ENCODE results near the gene KIF6. TPM values are rescaled to one million over a fixed set of nuclear protein-coding genes. Genes with fewer than 3 reads are reported as not detected.
"Not testable (repeated sequence)": the region's sequence is repeated elsewhere in the genome, so short reads cannot be mapped to it uniquely, and the experiment has no call there.

KIF6 gene
- total RNA-seq, 1 donor from 2014 or later: 2.0 TPM

DNA sequence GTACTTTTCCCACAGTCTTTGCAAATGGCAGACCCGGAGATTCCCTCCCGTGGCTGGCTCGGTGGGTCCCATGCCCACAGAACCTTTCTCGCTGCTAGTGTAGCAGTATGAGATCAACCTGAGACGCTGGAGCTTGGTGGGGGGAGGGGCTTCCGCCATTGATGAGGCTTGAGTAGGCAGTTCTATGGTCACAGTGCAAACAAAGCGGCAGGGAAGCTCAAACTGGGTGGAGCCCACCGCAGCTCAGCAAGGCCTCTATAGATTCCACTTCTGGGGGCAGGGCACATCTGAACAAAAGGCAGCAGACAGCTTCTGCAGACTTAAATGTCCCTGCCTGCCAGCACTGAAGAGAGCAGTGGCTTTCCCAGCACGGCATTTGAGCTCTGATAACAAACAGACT is 216.7 kb downstream of the KIF6 start:
- Histone ChIP-seq H4K20me1 (ENCODE audit: insufficient read depth, low read length) (no peaks in the 10 kb centered on the region), H3K4me1 (ENCODE audit: insufficient read depth, low read length) (no peaks in the 10 kb centered on the region), H3K4me2 (ENCODE audit: low read length) (no peak overlapping the region), H3K4me3 (ENCODE audit: insufficient read depth, low read depth, low read length) (no peak overlapping the region), H3K9ac (ENCODE audit: low read length) (no peak overlapping the region), H2AFZ (ENCODE audit: low read depth, low read length) (no peak overlapping the region), H3K27ac (ENCODE audit: low read depth, low read length) (no peak overlapping the region), H3K79me2 (ENCODE audit: insufficient read depth, low read length) (no peaks in the 10 kb centered on the region), H3K9me3 (ENCODE audit: insufficient read depth, low read depth, low read length) (no peaks in the 10 kb centered on the region), H3K27me3 (ENCODE audit: insufficient read depth, low read length) (no peaks in the 10 kb centered on the region), H3K36me3 (ENCODE audit: insufficient read depth, low read length) (no peaks in the 10 kb centered on the region)
- Mint-ChIP-seq H3K4me3 (ENCODE audit: unreplicated experiment) (no peak overlapping the region), H3K27ac (ENCODE audit: unreplicated experiment) (no peak overlapping the region), H3K4me1 (ENCODE audit: low read depth, unreplicated experiment) (peaks cover 3% of the 10 kb centered on the region), H3K36me3 (ENCODE audit: low read depth, unreplicated experiment) (no peaks in the 10 kb centered on the region), H3K27me3 (ENCODE audit: low read depth, unreplicated experiment) (no peaks in the 10 kb centered on the region), H3K9me3 (ENCODE audit: unreplicated experiment) (peaks cover 22% of the 10 kb centered on the region)
- FAIRE-seq (no peak), DNase-seq (ENCODE audit: low read depth) (no peak)
- no peak for TF ChIP-seq EZH2 (IDR thresholded peaks at IDR 0.05; ENCODE audit: insufficient read depth, low read length)
- TF ChIP-seq, protein P1, sequence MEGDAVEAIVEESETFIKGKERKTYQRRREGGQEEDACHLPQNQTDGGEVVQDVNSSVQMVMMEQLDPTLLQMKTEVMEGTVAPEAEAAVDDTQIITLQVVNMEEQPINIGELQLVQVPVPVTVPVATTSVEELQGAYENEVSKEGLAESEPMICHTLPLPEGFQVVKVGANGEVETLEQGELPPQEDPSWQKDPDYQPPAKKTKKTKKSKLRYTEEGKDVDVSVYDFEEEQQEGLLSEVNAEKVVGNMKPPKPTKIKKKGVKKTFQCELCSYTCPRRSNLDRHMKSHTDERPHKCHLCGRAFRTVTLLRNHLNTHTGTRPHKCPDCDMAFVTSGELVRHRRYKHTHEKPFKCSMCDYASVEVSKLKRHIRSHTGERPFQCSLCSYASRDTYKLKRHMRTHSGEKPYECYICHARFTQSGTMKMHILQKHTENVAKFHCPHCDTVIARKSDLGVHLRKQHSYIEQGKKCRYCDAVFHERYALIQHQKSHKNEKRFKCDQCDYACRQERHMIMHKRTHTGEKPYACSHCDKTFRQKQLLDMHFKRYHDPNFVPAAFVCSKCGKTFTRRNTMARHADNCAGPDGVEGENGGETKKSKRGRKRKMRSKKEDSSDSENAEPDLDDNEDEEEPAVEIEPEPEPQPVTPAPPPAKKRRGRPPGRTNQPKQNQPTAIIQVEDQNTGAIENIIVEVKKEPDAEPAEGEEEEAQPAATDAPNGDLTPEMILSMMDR (IDR thresholded peaks at IDR 0.05; ENCODE audit: insufficient read depth, low read depth, low read length): no peak

DNA sequence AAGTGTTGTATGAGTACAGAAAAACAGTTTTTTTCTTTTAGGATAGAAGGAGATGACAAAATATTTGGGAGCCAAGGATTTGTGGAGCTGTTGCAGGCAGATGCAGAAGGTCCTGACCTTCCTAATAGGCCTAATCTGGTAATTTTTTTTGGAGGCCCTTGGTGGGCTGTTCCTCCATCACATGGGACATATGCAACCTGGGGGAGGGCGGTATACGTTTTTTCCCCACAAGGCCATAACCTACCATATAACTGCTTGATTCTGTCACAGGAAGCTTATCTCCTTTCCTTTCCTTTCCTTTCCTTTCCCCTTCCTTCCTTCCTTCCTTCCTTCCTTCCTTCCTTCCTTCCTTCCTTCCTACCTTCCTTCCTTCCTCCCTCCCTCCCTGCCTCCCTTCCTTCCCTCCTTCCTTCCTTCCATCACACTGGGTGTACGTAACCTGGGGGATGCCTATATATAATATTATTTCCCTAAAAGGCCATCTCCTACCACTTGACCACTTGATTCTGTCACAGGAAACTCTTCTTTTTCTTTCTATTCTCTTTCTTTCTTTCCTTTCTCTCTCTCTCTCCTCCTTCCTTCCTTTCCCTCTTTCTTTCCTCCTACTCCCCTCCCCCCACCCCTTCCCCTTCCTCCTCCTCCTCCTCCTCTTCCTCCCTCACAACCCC is 217.7 kb downstream of the KIF6 start:
- no peaks in the 10 kb centered on the region for H3K79me2 ChIP-seq (ENCODE audit: insufficient read depth, low read length)
- no peaks in the 10 kb centered on the region for H3K27me3 Mint-ChIP-seq (ENCODE audit: low read depth, unreplicated experiment)
- no peak overlapping the region for H3K4me3 Mint-ChIP-seq (ENCODE audit: unreplicated experiment)
- no peak overlapping the region for H3K4me2 ChIP-seq (ENCODE audit: low read length)
- TF ChIP-seq, protein P1 (IDR thresholded peaks at IDR 0.05; ENCODE audit: insufficient read depth, low read depth, low read length): no peak
- no peak for TF ChIP-seq EZH2 (IDR thresholded peaks at IDR 0.05; ENCODE audit: insufficient read depth, low read length)
- no peaks in the 10 kb centered on the region for H3K4me1 Mint-ChIP-seq (ENCODE audit: low read depth, unreplicated experiment)
- H3K9ac ChIP-seq (ENCODE audit: low read length): no peak overlapping the region
- H3K4me1 ChIP-seq (ENCODE audit: insufficient read depth, low read length): no peaks in the 10 kb centered on the region
- no peak for DNase-seq (ENCODE audit: low read depth)
- H3K27me3 ChIP-seq (ENCODE audit: insufficient read depth, low read length): no peaks in the 10 kb centered on the region
- no peaks in the 10 kb centered on the region for H4K20me1 ChIP-seq (ENCODE audit: insufficient read depth, low read length)
- H3K9me3 Mint-ChIP-seq (ENCODE audit: unreplicated experiment): peaks cover 32% of the 10 kb centered on the region
- H3K27ac Mint-ChIP-seq (ENCODE audit: unreplicated experiment): no peak overlapping the region
- FAIRE-seq: no peak
- H3K36me3 ChIP-seq (ENCODE audit: insufficient read depth, low read length): no peaks in the 10 kb centered on the region
- H3K4me3 ChIP-seq (ENCODE audit: insufficient read depth, low read depth, low read length): no peak overlapping the region
- no peak overlapping the region for H2AFZ ChIP-seq (ENCODE audit: low read depth, low read length)
- H3K36me3 Mint-ChIP-seq (ENCODE audit: low read depth, unreplicated experiment): no peaks in the 10 kb centered on the region
- H3K27ac ChIP-seq (ENCODE audit: low read depth, low read length): no peak overlapping the region
- H3K9me3 ChIP-seq (ENCODE audit: insufficient read depth, low read depth, low read length): no peaks in the 10 kb centered on the region

DNA sequence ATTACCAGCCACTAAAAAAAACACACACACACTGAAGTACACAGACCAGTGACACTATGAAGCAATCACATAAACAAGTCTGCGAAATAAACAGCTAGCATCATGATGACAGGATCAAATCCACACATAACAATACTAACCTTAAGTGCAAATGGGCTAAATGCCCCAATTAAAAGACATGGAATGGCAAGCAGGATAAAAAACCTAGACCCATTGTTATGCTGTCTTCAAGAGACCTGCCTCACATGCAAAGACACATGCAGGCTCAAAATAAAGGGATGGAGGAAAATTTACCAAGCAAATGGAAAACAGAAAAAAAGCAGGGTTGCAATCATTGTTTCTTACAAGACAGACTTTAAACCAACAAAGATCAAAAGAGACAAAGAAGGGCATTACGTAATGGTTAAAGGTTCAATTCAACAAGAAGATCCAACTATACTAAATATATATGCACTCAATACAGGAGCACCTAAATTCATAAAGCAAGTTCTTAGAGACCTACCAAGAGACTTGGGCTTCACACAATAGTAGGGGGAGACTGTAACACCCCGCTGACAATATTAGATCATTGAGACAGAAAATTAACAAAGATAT is 222.7 kb downstream of the KIF6 start:
- H3K9ac ChIP-seq (ENCODE audit: low read length): not testable (repeated sequence)

More for the DNA sequence above, 222.7 kb downstream of the KIF6 start:
- not testable (repeated sequence) for H3K4me3 ChIP-seq (ENCODE audit: insufficient read depth, low read depth, low read length); DNase-seq (ENCODE audit: low read depth); H4K20me1 ChIP-seq (ENCODE audit: insufficient read depth, low read length); H3K27me3 Mint-ChIP-seq (ENCODE audit: low read depth, unreplicated experiment); FAIRE-seq; H2AFZ ChIP-seq (ENCODE audit: low read depth, low read length); H3K27me3 ChIP-seq (ENCODE audit: insufficient read depth, low read length); H3K36me3 Mint-ChIP-seq (ENCODE audit: low read depth, unreplicated experiment); H3K4me1 ChIP-seq (ENCODE audit: insufficient read depth, low read length); H3K9me3 ChIP-seq (ENCODE audit: insufficient read depth, low read depth, low read length); H3K27ac ChIP-seq (ENCODE audit: low read depth, low read length); H3K79me2 ChIP-seq (ENCODE audit: insufficient read depth, low read length); H3K4me1 Mint-ChIP-seq (ENCODE audit: low read depth, unreplicated experiment); H3K27ac Mint-ChIP-seq (ENCODE audit: unreplicated experiment); H3K36me3 ChIP-seq (ENCODE audit: insufficient read depth, low read length); H3K4me2 ChIP-seq (ENCODE audit: low read length); H3K4me3 Mint-ChIP-seq (ENCODE audit: unreplicated experiment)
- H3K9me3 Mint-ChIP-seq (ENCODE audit: unreplicated experiment): peaks cover 37% of the 10 kb centered on the region
